NCI-H1417 treated with DMSO at 0.1 percent for 48 hours (cell line): Measurements from ENCODE around the gene MGAT5B.
"Not testable (repeated sequence)": the region's sequence is repeated elsewhere in the genome, so short reads cannot be mapped to it uniquely, and the experiment has no call there.

Experiments
- DNase-seq: peaks from one replicate; lab custom pipeline; 2025; lab: John Stamatoyannopoulos, UW

The MGAT5B gene

GRCh38 chr17:76951375-76951905 lies 83.2 kb downstream of the MGAT5B start:
- DNase-seq = no peak

- no peak for DNase-seq
Observed at GRCh38 chr17:76952402-76952801, 84.2 kb downstream of the MGAT5B start.

DNA sequence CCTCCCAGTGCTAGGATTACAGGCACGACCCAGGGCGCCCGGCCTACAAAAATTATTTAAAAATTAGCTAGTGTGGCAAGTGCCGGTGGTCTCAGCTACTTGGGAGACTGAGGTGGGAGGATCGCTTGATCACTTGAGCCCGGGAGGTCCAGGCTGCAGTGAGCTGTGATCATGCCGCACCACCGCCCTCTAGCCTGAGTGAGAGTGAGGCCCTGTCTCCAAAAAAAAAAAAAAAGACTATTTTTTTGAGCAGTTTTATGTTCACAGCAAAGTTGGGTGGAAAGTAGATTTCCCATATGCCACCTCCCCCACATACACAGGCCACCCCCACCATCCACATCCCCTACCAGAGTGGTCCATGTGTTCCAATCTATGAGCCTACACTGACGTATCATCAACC lies 84.9 kb downstream of the MGAT5B start:
- no peak for DNase-seq

GRCh38 chr17:76953946-76954345 lies 85.7 kb downstream of the MGAT5B start:
- DNase-seq = no peak

- no peak for DNase-seq
Observed at GRCh38 chr17:76955191-76955590, 87.0 kb downstream of the MGAT5B start.

- DNase-seq = no peak
Observed at GRCh38 chr17:76956846-76957540, 88.8 kb downstream of the MGAT5B start.

DNA sequence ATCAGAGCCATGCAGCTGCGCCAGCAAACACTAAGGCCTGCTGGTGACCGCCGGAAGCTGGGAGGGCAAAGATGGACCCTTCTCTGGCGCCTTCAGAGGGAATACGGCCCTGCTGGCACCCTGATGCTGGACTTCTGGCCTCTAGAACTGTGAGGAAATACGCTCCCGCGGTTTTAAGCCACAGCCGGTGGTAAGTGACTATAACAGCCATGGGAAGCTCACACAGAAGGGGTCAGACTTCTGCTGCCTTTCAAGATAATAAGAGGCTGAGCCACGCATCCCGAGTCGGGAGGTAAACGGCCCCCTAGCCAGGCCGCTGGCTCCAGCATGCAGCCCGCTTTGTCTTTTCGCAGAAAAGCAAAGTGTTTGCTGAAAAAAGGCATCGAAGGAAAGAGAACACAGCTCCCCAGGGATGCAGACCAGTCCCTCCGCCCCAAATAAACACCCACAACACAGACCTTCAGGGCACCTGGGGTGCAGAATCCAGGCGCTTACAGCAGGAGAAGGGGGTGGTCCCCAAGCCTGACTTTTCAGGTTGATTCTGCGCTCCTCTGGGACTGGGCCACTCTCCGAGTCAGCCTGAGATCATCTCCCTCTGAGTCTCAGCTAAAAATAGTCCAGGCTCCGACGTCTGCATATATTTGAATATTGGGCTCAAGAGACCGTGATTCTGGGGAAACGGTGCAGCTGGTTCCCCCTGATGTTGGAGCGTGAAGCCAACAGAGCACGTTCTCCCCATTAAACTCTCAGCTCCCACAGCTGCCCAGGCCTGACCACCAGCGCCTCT lies 89.7 kb downstream of the MGAT5B start:
- no peak for DNase-seq

DNA sequence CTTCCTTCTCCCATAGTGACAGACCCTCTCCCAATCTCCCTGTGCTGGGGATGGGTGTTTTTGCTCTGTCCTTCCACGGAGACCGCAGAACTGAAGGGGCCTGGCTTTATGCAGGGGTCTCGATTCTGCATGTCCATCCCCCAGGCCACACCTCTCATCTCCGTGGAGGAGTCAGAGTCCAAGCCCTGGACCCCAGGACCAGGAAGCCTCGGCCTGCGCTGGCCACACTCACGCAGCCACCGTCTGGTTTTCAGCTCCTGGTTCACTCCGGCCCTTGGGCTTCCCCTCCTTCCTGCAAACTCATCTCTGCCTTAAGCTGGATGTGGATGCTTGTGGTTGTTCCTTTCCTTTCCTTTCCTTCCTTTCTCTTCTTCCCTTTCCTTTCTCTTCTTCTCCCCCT lies 90.8 kb downstream of the MGAT5B start:
- no peak for DNase-seq

DNA sequence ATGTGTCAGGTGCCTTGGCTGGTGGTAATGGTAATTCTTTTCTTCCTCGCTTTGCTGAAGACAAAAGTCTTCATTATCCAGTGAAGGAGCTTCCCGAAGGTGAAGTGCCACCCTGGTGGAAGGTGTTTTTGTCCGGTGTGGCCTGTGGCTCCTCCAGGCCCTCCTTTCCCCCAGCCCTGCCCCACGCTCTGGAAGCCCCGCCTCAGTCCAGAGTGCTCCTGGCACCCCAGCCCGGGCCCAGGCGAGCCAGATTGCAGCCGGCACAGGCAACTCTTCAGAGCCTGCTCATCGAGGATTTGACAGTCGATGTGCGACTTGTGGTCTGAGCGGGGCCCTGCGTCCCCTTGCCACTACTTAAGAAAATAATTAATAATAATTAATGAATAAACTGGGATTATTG lies 93.7 kb downstream of the MGAT5B start:
- no peak for DNase-seq

- DNase-seq = no peak
Observed at GRCh38 chr17:76962858-76963257, 94.7 kb downstream of the MGAT5B start.

DNA sequence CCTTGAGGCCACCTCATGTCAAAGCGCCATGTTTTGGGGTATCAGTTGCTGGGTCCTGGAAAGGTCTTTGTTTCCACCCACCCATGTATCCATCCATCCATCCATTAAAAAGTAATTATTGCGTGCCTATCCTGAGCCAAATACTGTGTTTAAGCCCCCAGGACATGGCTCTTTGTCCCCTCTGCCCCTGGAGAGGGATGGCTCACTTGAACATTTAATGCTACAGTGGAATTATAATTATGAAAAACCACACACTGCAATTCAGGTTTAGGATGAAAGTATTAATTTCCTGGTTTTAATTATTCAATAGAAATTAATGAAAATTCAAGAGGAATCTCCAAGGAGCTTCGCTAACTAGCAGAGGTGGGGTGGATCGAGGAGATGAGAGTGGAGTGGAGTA lies 97.8 kb downstream of the MGAT5B start:
- DNase-seq = no peak

GRCh38 chr17:76966486-76967181 lies 98.4 kb downstream of the MGAT5B start:
- DNase-seq = no peak

DNA sequence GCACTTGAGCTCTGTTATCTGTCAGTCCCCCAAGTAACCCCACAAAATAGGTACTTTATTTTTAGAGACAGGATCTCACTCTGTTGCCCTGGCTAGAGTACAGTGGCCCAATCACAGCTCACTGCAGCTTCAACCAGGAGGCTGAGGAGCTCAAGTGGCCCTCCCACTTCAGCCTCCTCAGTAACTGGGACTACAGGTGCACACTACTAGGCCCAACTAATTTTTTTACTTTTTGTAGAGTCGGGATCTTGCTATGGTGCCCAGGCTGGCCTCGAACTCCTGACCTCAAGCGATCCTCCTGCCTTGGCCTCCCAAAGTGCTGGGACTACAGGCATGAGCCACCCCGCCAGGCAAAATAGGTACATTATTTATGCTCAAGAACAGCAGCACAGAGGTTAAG lies 99.6 kb downstream of the MGAT5B start:
- DNase-seq = no peak

GRCh38 chr17:76968707-76969597 lies 100.7 kb downstream of the MGAT5B start:
- DNase-seq = peak; percentile 81

GRCh38 chr17:76969598-76970172 lies 101.5 kb downstream of the MGAT5B start:
- DNase-seq = no peak

DNA sequence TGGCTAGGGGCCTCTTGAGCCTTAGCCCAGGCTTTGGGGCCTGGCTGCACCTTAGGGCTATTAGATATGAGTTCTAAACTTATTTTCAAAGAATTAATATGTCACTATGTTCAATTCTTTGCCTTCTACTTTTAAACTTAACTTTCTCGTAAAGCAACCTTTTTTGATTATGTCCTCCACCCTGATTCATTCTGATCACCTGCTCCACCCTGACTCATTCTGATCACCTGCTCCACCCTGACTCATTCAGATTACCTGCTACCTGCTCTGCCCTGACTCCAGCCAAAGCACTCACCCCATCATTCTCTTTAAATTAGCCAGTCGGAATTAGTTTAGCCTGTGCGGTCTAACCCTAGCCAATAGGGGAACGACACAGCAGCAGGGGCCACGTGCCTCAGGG lies 102.0 kb downstream of the MGAT5B start:
- DNase-seq = not testable (repeated sequence)

DNA sequence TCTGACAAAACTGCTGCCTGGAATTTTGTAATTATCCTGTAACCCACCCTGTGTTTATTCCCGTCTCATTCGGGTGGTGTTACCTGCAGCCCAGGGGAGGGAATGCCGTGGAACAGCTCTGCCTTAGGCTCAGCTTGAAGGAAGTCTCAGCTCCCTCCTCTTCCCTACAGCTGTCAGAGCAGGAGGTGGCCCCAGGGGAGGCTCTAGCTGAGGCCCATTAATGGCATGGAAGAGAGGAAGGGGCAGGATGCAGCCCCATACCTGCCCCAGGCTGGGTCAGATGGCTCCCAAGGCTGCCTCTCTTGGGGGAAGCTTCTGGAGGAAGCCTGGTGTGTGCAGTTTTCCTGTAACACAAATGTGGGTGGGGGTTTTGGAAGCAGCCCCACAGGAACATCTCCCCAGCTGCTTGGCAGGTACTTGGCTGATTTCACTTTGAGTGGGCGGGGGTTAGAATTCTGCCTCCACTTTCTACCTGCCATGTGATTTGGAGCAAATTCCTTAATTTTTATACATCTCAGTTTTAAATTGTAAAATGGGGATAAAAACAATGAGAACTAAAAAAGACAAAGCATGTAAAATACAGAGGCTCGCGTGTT lies 103.9 kb downstream of the MGAT5B start:
- no peak for DNase-seq

GRCh38 chr17:76973040-76973439 lies 104.8 kb downstream of the MGAT5B start:
- no peak for DNase-seq

DNA sequence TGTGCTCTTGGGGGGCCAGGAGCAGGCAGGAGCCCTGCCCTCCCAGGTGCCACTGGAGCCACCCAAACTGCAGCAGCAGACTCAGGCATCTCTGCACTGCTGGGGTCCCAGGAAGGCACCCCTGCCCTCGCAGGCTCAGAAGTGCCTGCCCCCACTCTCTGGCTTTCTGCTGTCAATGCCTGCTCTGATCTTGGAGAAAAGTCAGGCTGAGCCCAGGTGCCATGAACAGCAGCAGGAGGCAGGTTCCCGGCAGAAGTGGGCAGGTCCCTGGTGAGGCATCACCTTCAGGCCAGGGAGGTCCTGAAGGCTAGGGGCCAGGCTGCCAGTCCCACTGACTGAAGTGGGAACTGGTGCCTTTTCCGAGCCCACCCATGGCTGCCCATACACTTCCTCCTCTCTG lies 106.5 kb downstream of the MGAT5B start:
- no peak for DNase-seq

- DNase-seq = not testable (repeated sequence)
Observed at GRCh38 chr17:76978050-76978449, 109.8 kb downstream of the MGAT5B start.
